ENCODE results near the gene CHKA. TPM values are rescaled to one million over a fixed set of nuclear protein-coding genes. Genes with fewer than 3 reads are reported as not detected.

Gene CHKA
- polyA plus RNA-seq, 1 of the 3 experiments (the other 2 are of a cell fraction): 12.3 TPM

DNA sequence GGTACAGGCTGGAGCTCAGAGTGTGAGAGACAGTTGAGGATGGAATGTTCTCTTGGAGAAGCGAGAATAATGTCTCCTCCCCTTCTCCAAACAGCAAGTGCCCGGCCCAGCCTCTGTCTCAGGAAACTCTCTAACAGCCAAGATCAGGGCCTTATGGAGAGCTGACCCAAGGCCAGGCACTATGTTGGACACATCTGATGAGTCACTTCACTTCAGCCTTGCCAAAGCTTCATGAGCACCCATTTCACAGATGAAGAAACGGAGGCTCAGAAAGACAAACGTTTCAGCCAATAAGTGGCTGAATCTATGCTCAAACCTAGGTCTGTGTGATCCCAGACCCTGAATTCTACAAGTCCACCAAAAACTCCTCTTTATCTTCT, 22.1 kb upstream of the CHKA start:
- H3K4me3 ChIP-seq (ENCODE audit: low read depth in 2 of 2, low read length in 1 of 2): no peak overlapping the region
- 84% methylated on average over 4 of the region's 4 CpGs for whole genome bisulfite sequencing (ENCODE audit: low lambda C conversion rate)

DNA sequence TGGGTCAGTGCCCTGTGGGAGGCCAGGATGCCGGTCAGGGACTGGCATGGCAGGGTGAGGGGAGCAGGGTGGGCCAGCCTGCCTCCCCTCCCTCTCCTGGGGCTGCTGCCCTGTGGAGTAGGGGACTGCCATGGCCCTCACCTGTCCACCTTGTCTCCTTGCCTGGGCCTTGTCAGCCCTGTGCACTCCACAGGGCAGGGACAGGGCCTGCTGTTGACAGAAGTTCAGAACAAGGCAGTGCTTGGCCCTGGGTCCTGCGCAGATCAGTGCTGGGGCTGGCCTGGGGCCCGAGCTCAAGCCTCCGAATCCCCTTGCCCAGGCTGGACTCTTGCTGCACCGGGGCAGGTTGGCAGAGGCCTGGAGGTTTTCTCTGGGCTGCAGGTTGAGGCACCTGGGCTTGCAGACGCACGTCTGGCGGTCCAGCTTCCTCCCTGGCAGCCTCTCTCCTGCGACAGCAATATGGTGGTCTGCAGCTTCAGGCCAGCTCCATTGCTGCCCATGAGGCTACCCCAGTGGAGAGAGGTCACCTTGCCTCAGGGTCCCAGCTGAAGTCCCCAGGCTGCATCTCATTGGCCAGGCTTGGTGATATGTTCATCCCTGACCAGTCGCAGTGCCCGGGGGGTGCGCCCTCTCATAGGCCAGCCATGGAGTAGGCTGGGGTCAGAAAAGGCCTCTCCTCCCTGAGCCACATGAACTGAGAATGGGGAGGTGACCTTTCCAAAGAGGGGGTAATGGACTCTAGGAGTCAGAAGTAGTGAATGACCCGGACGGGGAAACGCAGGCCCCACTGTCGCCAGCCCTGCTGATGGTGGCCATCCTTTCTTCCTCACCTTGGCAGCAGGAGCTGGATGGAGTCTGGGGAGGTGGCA, 21.5 kb upstream of the CHKA start:
- Histone ChIP-seq H3K79me2 (ENCODE audit: insufficient read depth) (no peaks in the 10 kb centered on the region), H3K27me3 (ENCODE audit: insufficient read depth) (no peaks in the 10 kb centered on the region), H2AFZ (ENCODE audit: low read depth) (no peak overlapping the region), H3K4me1 (ENCODE audit: control insufficient read depth in 1 of 2, insufficient read depth in 2 of 2, low read depth in 1 of 2, low read length in 1 of 2) (peaks cover 0 to 28% of the 10 kb centered on the region in 2 experiments; a peak in 1 of 4 replicates), H3K9ac (no peak overlapping the region), H3F3A (replicated peaks; ENCODE audit: insufficient read depth) (no peaks in the 10 kb centered on the region), H3K4me3 (ENCODE audit: low read depth in 2 of 2, low read length in 1 of 2) (no peak overlapping the region), H3K4me2 (no peak overlapping the region), H3K9me2 (no peaks in the 10 kb centered on the region), H3K36me3 (replicated peaks in 1 of 2; ENCODE audit: control insufficient read depth in 1 of 2, insufficient read depth in 2 of 2, low read length in 1 of 2) (no peaks in the 10 kb centered on the region), H3K9me3 (no peaks in the 10 kb centered on the region), H4K20me1 (ENCODE audit: insufficient read depth) (no peaks in the 10 kb centered on the region), H3K27ac (ENCODE audit: low read depth in 2 of 2, low read length in 1 of 2) (no peak overlapping the region)
- POLR2A ChIA-PET: no interaction called here
- 78% methylated on average over 6 of the region's 16 CpGs for WGBS (ENCODE audit: low lambda C conversion rate)
- no peak for DNase-seq
- CTCF ChIA-PET: no interaction called here
- TF ChIP-seq TAF1 (IDR thresholded peaks at IDR 0.05; ENCODE audit: borderline replicate concordance, low read depth, low read length) (no peak), RFX5 (IDR thresholded peaks at IDR 0.05; ENCODE audit: low read length) (no peak), TEAD4 (IDR thresholded peaks at IDR 0.05; ENCODE audit: borderline replicate concordance, insufficient read depth) (no peak), SIN3A (IDR thresholded peaks at IDR 0.05; ENCODE audit: borderline replicate concordance, low read depth, low read length) (no peak), EZH2phosphoT487 (IDR thresholded peaks at IDR 0.05; ENCODE audit: borderline replicate concordance, low read depth) (no peak)
- TF ChIP-seq, protein P1, sequence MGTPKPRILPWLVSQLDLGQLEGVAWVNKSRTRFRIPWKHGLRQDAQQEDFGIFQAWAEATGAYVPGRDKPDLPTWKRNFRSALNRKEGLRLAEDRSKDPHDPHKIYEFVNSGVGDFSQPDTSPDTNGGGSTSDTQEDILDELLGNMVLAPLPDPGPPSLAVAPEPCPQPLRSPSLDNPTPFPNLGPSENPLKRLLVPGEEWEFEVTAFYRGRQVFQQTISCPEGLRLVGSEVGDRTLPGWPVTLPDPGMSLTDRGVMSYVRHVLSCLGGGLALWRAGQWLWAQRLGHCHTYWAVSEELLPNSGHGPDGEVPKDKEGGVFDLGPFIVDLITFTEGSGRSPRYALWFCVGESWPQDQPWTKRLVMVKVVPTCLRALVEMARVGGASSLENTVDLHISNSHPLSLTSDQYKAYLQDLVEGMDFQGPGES (IDR thresholded peaks at IDR 0.05; ENCODE audit: low read depth, low read length): no peak

More for the DNA sequence above, 22.1 kb upstream of the CHKA start:
- no peaks in the 10 kb centered on the region for H3K36me3 ChIP-seq (replicated peaks in 1 of 2; ENCODE audit: control insufficient read depth in 1 of 2, insufficient read depth in 2 of 2, low read length in 1 of 2)
- peaks cover 0 to 28% of the 10 kb centered on the region in 2 experiments; a peak in 1 of 4 replicates for H3K4me1 ChIP-seq (ENCODE audit: control insufficient read depth in 1 of 2, insufficient read depth in 2 of 2, low read depth in 1 of 2, low read length in 1 of 2)
- H3K4me2 ChIP-seq: no peak overlapping the region
- no peak overlapping the region for H3K27ac ChIP-seq (ENCODE audit: low read depth in 2 of 2, low read length in 1 of 2)
- no peak overlapping the region for H3K9ac ChIP-seq
- ChIA-PET POLR2A (no interaction called here), CTCF (no interaction called here)
- no peak for DNase-seq
- no peak for TF ChIP-seq POLR2AphosphoS5 (IDR thresholded peaks at IDR 0.05; ENCODE audit: low read depth, low read length)
- no peak for TF ChIP-seq ELF1 (IDR thresholded peaks at IDR 0.05)
- TF ChIP-seq SMC3 (IDR thresholded peaks at IDR 0.05; ENCODE audit: low read depth, low read length): no peak
- no peak for TF ChIP-seq MEF2A (IDR thresholded peaks at IDR 0.05; ENCODE audit: borderline replicate concordance, low read depth)
- no peak for TF ChIP-seq FOXJ3 (CRISPR knock-in tag; IDR thresholded peaks at IDR 0.05)
- TF ChIP-seq GABPA (IDR thresholded peaks at IDR 0.05; ENCODE audit: low read depth): no peak
- no peak for TF ChIP-seq CHD2 (IDR thresholded peaks at IDR 0.05; ENCODE audit: low read length, partially characterized antibody)
- TF ChIP-seq, protein P2, sequence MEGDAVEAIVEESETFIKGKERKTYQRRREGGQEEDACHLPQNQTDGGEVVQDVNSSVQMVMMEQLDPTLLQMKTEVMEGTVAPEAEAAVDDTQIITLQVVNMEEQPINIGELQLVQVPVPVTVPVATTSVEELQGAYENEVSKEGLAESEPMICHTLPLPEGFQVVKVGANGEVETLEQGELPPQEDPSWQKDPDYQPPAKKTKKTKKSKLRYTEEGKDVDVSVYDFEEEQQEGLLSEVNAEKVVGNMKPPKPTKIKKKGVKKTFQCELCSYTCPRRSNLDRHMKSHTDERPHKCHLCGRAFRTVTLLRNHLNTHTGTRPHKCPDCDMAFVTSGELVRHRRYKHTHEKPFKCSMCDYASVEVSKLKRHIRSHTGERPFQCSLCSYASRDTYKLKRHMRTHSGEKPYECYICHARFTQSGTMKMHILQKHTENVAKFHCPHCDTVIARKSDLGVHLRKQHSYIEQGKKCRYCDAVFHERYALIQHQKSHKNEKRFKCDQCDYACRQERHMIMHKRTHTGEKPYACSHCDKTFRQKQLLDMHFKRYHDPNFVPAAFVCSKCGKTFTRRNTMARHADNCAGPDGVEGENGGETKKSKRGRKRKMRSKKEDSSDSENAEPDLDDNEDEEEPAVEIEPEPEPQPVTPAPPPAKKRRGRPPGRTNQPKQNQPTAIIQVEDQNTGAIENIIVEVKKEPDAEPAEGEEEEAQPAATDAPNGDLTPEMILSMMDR (IDR thresholded peaks at IDR 0.05): no peak
- no peaks in the 10 kb centered on the region for H3F3A ChIP-seq (replicated peaks; ENCODE audit: insufficient read depth)
- H4K20me1 ChIP-seq (ENCODE audit: insufficient read depth): no peaks in the 10 kb centered on the region
- no peak overlapping the region for H2AFZ ChIP-seq (ENCODE audit: low read depth)
- H3K79me2 ChIP-seq (ENCODE audit: insufficient read depth): no peaks in the 10 kb centered on the region
- H3K9me3 ChIP-seq: no peaks in the 10 kb centered on the region
- no peaks in the 10 kb centered on the region for H3K27me3 ChIP-seq (ENCODE audit: insufficient read depth)
- no peaks in the 10 kb centered on the region for H3K9me2 ChIP-seq

All from SK-N-SH (cell line).